RWPE2 (cell line): ENCODE results near the gene AKAP13.
"Not testable (repeated sequence)": the region's sequence is repeated elsewhere in the genome, so short reads cannot be mapped to it uniquely, and the experiment has no call there.

Source experiments
- ATAC-seq: fragments of 200-7000 bp; cut with Tn5 transposase; 3 replicates; pipeline ENCODE4 v1.9.1; 2021; ENCODE audit warnings: low read depth
- DNase-seq: peaks from one replicate; pipeline ENCODE4 v3.0.0-alpha.2; 2020; ENCODE audit warnings: low spot score
- H3K27ac ChIP-seq: fragments of 450-650 bp; 2 replicates; pipeline ENCODE4 v1.5.1; 2017; ENCODE audit warnings: mild to moderate bottlenecking; ENCODE audit not compliant: poor library complexity, severe bottlenecking
- H3K27me3 ChIP-seq: fragments of 250-450 bp; sonication (Bioruptor Pico); 2 replicates; pipeline ENCODE4 v1.5.1; 2021; ENCODE audit warnings: mild to moderate bottlenecking, moderate library complexity; ENCODE audit not compliant: insufficient read depth, poor library complexity, severe bottlenecking
- H3K36me3 ChIP-seq: fragments of 250-450 bp; sonication (Bioruptor Pico); 2 replicates; pipeline ENCODE4 v1.5.1; 2020; ENCODE audit warnings: low read depth, mild to moderate bottlenecking, moderate library complexity
- H3K4me1 ChIP-seq: fragments of 250-450 bp; sonication (Bioruptor Pico); 2 replicates; pipeline ENCODE4 v1.5.1; 2021; ENCODE audit warnings: mild to moderate bottlenecking, moderate library complexity; ENCODE audit not compliant: insufficient read depth, poor library complexity, severe bottlenecking
- H3K4me3 ChIP-seq: fragments of 250-450 bp; sonication (Bioruptor Pico); 2 replicates; pipeline ENCODE4 v1.5.1; 2021; ENCODE audit warnings: mild to moderate bottlenecking, moderate library complexity; ENCODE audit not compliant: severe bottlenecking
- H3K9me3 ChIP-seq: fragments of 250-450 bp; sonication (Bioruptor Pico); 2 replicates; pipeline ENCODE4 v1.5.1; 2021; ENCODE audit warnings: mild to moderate bottlenecking, moderate library complexity; ENCODE audit not compliant: severe bottlenecking
- TF ChIP-seq, protein P1 (sequence below): fragments of 450-650 bp; IDR thresholded peaks from one replicate; pipeline ENCODE4 v1.5.1; 2017; ENCODE audit warnings: mild to moderate bottlenecking, moderate library complexity; ENCODE audit not compliant: poor library complexity, severe bottlenecking

AKAP13 gene

GRCh38 chr15:85651548-85651947 lies 271.1 kb downstream of the AKAP13 start:
- Histone ChIP-seq H3K9me3 (no peaks in the 10 kb centered on the region), H3K27me3 (no peaks in the 10 kb centered on the region), H3K4me1 (peaks cover 10% of the 10 kb centered on the region), H3K4me3 (no peak overlapping the region), H3K27ac (no peak overlapping the region), H3K36me3 (peaks cover 39% of the 10 kb centered on the region)
- ATAC-seq (no peak), DNase-seq (no peak)
- TF ChIP-seq, protein P1, sequence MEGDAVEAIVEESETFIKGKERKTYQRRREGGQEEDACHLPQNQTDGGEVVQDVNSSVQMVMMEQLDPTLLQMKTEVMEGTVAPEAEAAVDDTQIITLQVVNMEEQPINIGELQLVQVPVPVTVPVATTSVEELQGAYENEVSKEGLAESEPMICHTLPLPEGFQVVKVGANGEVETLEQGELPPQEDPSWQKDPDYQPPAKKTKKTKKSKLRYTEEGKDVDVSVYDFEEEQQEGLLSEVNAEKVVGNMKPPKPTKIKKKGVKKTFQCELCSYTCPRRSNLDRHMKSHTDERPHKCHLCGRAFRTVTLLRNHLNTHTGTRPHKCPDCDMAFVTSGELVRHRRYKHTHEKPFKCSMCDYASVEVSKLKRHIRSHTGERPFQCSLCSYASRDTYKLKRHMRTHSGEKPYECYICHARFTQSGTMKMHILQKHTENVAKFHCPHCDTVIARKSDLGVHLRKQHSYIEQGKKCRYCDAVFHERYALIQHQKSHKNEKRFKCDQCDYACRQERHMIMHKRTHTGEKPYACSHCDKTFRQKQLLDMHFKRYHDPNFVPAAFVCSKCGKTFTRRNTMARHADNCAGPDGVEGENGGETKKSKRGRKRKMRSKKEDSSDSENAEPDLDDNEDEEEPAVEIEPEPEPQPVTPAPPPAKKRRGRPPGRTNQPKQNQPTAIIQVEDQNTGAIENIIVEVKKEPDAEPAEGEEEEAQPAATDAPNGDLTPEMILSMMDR: no peak

DNA sequence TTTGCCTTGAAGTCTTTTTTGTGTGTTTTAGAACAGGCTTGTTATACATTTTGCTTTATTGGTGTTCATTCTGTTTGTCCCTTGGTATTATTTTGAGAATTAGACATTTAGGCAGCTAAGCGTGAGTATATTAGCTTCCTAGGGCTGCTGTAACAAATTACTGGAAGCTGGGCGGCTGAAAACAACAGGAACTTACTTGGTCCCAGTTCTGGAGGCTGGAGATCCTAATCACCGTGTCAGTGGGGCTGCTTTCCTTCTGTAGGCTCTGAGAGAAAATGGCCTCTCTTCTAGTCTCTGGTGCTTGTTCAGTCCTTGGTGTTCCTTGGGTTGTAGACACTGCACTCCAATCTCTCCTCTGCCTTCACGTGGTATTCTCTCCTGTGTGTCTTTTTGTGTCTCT lies 272.1 kb downstream of the AKAP13 start:
- H3K36me3 ChIP-seq: peaks cover 41% of the 10 kb centered on the region
- DNase-seq (no peak), ATAC-seq (no peak)
- H3K9me3 ChIP-seq: no peaks in the 10 kb centered on the region
- TF ChIP-seq, protein P1: no peak
- peaks cover 10% of the 10 kb centered on the region for H3K4me1 ChIP-seq
- H3K4me3 ChIP-seq: no peak overlapping the region
- no peak overlapping the region for H3K27ac ChIP-seq
- H3K27me3 ChIP-seq: no peaks in the 10 kb centered on the region

- H3K36me3 ChIP-seq: peaks cover 56% of the 10 kb centered on the region
- no peak overlapping the region for H3K27ac ChIP-seq
- ATAC-seq (no peak), DNase-seq (no peak)
- H3K27me3 ChIP-seq: no peaks in the 10 kb centered on the region
- no peak overlapping the region for H3K4me3 ChIP-seq
- no peaks in the 10 kb centered on the region for H3K4me1 ChIP-seq
- TF ChIP-seq, protein P1: no peak
- H3K9me3 ChIP-seq: no peaks in the 10 kb centered on the region
These were observed 276.7 kb downstream of the AKAP13 start for GRCh38 chr15:85657132-85657531.

DNA sequence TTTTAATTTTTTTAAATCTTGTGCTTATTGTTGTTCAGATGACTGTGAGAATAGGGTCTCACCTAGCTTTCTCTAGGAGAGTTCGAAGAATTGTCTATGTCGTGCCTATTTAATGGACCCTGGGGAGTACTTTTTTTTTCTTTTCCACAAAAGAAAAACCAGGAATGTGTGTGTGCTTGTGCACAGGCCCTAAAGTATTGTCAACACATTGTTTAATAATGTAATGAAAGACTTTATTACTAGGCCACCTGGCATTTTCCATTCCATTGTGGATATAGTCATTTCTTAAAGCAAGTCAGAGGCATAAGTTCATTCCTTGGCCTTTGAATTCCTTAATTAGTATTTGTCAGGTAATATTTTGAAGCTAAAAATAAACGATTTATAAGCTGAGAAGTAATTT lies 278.4 kb downstream of the AKAP13 start:
- no peak for DNase-seq
- Histone ChIP-seq H3K27me3 (no peaks in the 10 kb centered on the region), H3K36me3 (peaks cover 59% of the 10 kb centered on the region), H3K4me1 (no peaks in the 10 kb centered on the region), H3K4me3 (no peak overlapping the region), H3K27ac (no peak overlapping the region), H3K9me3 (no peaks in the 10 kb centered on the region)
- ATAC-seq: no peak
- TF ChIP-seq, protein P1: no peak

GRCh38 chr15:85661859-85662258 lies 281.5 kb downstream of the AKAP13 start:
- Histone ChIP-seq H3K9me3 (no peaks in the 10 kb centered on the region), H3K27ac (no peak overlapping the region), H3K4me3 (no peak overlapping the region), H3K36me3 (peaks cover 57% of the 10 kb centered on the region), H3K27me3 (no peaks in the 10 kb centered on the region), H3K4me1 (peaks cover 2% of the 10 kb centered on the region)
- DNase-seq: no peak
- ATAC-seq: no peak
- TF ChIP-seq, protein P1: no peak

DNA sequence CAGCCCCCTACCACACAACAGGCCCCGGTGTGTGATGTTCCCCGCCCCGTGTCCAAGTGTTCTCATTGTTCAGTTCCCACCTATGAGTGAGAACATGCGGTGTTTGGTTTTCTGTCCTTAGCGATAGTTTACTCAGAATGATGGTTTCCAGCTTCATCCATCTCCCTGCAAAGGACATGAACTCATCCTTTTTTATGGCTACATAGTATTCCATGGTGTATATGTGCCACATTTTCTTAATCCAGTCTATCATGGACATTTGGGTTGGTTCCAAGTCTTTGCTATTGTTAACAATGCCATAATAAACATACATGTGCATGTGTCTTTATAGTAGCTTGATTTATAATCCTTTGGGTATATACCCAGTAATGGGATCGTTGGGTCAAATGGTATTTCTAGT lies 285.3 kb downstream of the AKAP13 start:
- not testable (repeated sequence) for H3K9me3 ChIP-seq, H3K27ac ChIP-seq, ATAC-seq, H3K27me3 ChIP-seq, H3K4me3 ChIP-seq, DNase-seq
- Histone ChIP-seq H3K4me1 (peaks cover 17% of the 10 kb centered on the region), H3K36me3 (peaks cover 67% of the 10 kb centered on the region)
